HepG2 (cell line): ENCODE results near the gene PYGB. TPM values are rescaled to one million over a fixed set of nuclear protein-coding genes. Genes with fewer than 3 reads are reported as not detected.

ENCODE experiments used
- E2F1 ChIP-seq: sonication (generic); formaldehyde crosslinking; IDR thresholded peaks from 2 replicates; pipeline ENCODE4 v1.5.0; 2020; ENCODE audit warnings: missing genetic modification reagents
- GPN1 ChIP-seq: sonication (generic); formaldehyde crosslinking; IDR thresholded peaks from 2 replicates; pipeline ENCODE4 v1.5.1; 2020; ENCODE audit warnings: missing genetic modification reagents, borderline replicate concordance
- HOXA9 ChIP-seq: sonication (generic); formaldehyde crosslinking; IDR thresholded peaks from 2 replicates; pipeline ENCODE4 v1.8.1; 2022; ENCODE audit warnings: missing genetic modification reagents, mild to moderate bottlenecking, moderate library complexity, borderline replicate concordance
- KLF12 ChIP-seq: sonication (generic); formaldehyde crosslinking; IDR thresholded peaks from 2 replicates; pipeline ENCODE4 v1.4.0; 2020; ENCODE audit warnings: missing genetic modification reagents, borderline replicate concordance
- LRRFIP1 ChIP-seq: sonication (generic); formaldehyde crosslinking; conservative IDR thresholded peaks from 2 replicates; pipeline ENCODE4 v1.4.0; 2020; ENCODE audit warnings: missing genetic modification reagents
- SMAD3 ChIP-seq: sonication (generic); formaldehyde crosslinking; IDR thresholded peaks from 2 replicates; pipeline ENCODE4 v1.4.0; 2020; ENCODE audit warnings: missing genetic modification reagents
- WIZ ChIP-seq: sonication (generic); formaldehyde crosslinking; IDR thresholded peaks from 2 replicates; pipeline ENCODE4 v1.5.1; 2020; ENCODE audit warnings: mild to moderate bottlenecking, missing genetic modification reagents
- ZBTB38 ChIP-seq: sonication (generic); formaldehyde crosslinking; IDR thresholded peaks from 2 replicates; pipeline ENCODE4 v1.5.1; 2020; ENCODE audit warnings: mild to moderate bottlenecking, missing genetic modification reagents
- ZBTB43 ChIP-seq: sonication (generic); formaldehyde crosslinking; conservative IDR thresholded peaks from 2 replicates; pipeline ENCODE4 v1.4.0; 2020; ENCODE audit warnings: missing genetic modification reagents
- ZMYM2 ChIP-seq: sonication (generic); formaldehyde crosslinking; IDR thresholded peaks from 2 replicates; pipeline ENCODE4 v1.8.0; 2022; ENCODE audit warnings: mild to moderate bottlenecking, missing genetic modification reagents
- ZNF224 ChIP-seq: sonication (generic); formaldehyde crosslinking; IDR thresholded peaks from 2 replicates; pipeline ENCODE4 v1.5.0; 2020; ENCODE audit warnings: mild to moderate bottlenecking, missing genetic modification reagents
- ZNF280D ChIP-seq: sonication (generic); formaldehyde crosslinking; IDR thresholded peaks from 2 replicates; pipeline ENCODE4 v1.5.1; 2020; ENCODE audit warnings: mild to moderate bottlenecking, missing genetic modification reagents
- ZNF3 ChIP-seq: IDR thresholded peaks from 2 replicates; pipeline ENCODE4 v1.7.0; 2017; ENCODE audit warnings: inconsistent platforms
- ZNF484 ChIP-seq: sonication (generic); formaldehyde crosslinking; IDR thresholded peaks from 2 replicates; pipeline ENCODE4 v1.5.1; 2020; ENCODE audit warnings: mild to moderate bottlenecking, low read depth, missing genetic modification reagents, borderline replicate concordance
- ZNF639 ChIP-seq: conservative IDR thresholded peaks from 2 replicates; pipeline ENCODE4 v1.6.1; 2018; ENCODE audit warnings: missing genetic modification reagents
- ZNF709 ChIP-seq: sonication (generic); formaldehyde crosslinking; IDR thresholded peaks from 2 replicates; pipeline ENCODE4 v1.5.0; 2020; ENCODE audit warnings: mild to moderate bottlenecking, missing genetic modification reagents
- polyA plus RNA-seq, 8 experiments: library from polyadenylated mRNA; depleted of rRNA in 3 of 8; stranded (reverse) in 7 of 8; unstranded in 1 of 8; fragments of >200 nt; fragmentation: Illumina TruSeq in 4 of 8; extraction: Trizol in 4 of 8; gene quantifications; 2 replicates each; pipeline versions ENCODE4 v1.2.1 to v1.2.3, GENCODE V29; 2011 to 2016; ENCODE audit warnings: low read depth in 4 of 8, missing spikeins in 1 of 8, mixed read lengths in 1 of 8; ENCODE audit not compliant: insufficient read depth in 1 of 8
- total RNA-seq, 5 experiments: library from RNA; depleted of rRNA; stranded (reverse); fragments of >200 nt; fragmentation: Illumina TruSeq; extraction: Trizol; gene quantifications; 2 replicates each; pipeline ENCODE4 v1.2.3, GENCODE V29; 2016; ENCODE audit warnings: low read depth in 1 of 5

PYGB gene
- total and polyA plus RNA-seq, 2 of the 13 experiments (the other 11 are each of a cell fraction or from before 2014, with no cell fraction given), result 24.2 to 86.3 TPM

- TF ChIP-seq ZNF639 (CRISPR knock-in tag) (0 out of 2 replicates have a peak, but pooled peaks have one; percentile 23), ZBTB43 (CRISPR knock-in tag) (peak; percentile 34; the same call in 1 of the 2 replicates), ZBTB38 (no peak), ZNF709 (peak; percentile 72), WIZ (CRISPR knock-in tag) (no peak), GPN1 (CRISPR knock-in tag) (peak; percentile 75; the same call in 1 of the 2 replicates), ZNF484 (CRISPR knock-in tag) (0 out of 2 replicates have a peak, but pooled peaks have one; percentile 6), ZNF224 (CRISPR knock-in tag) (peak; percentile 3; the same call in 1 of the 2 replicates), ZNF280D (CRISPR knock-in tag) (peak; percentile 91), LRRFIP1 (CRISPR knock-in tag) (no peak), ZMYM2 (CRISPR knock-in tag) (peak; percentile 13; the same call in 1 of the 2 replicates), KLF12 (CRISPR knock-in tag) (no peak; the same call in none of the 2 replicates), SMAD3 (CRISPR knock-in tag) (no peak), ZNF3 (CRISPR knock-in tag) (peak; percentile 8; the same call in 1 of the 2 replicates), HOXA9 (CRISPR knock-in tag) (no peak), E2F1 (CRISPR knock-in tag) (peak; percentile 46)
These were observed 348 bp upstream of the PYGB start (continued) for GRCh38 chr20:25247518-25247955.
